Activated naive CD4-positive, alpha-beta T cell treated with anti-CD3 and anti-CD28 coated beads for 36 hours (primary cell): ENCODE data around the gene TXNDC11. TPM values are rescaled to one million over a fixed set of nuclear protein-coding genes. Genes with fewer than 3 reads are reported as not detected.
"Not testable (repeated sequence)": the region's sequence is repeated elsewhere in the genome, so short reads cannot be mapped to it uniquely, and the experiment has no call there.

Experiments used
- CTCF ChIA-PET: fragments of 350-600 bp; sonication (Branson Sonifier 250); formaldehyde crosslinking; loops from one replicate; lab custom pipeline; 2021; ENCODE audit warnings: antibody characterized with exemption; lab: Charles Lee
- DNase-seq: peaks from one replicate; pipeline ENCODE4 v3.0.0-alpha.2; 2020
- H3K27ac Mint-ChIP-seq: one replicate; pipeline ENCODE4 v1.8.0; 2021; ENCODE audit warnings: mild to moderate bottlenecking, mixed read lengths
- H3K27me3 Mint-ChIP-seq: one replicate; pipeline ENCODE4 v1.8.0; 2021; ENCODE audit warnings: low read depth, mixed read lengths
- H3K36me3 Mint-ChIP-seq: one replicate; pipeline ENCODE4 v1.8.0; 2021; ENCODE audit warnings: low read depth, mixed read lengths
- H3K4me1 Mint-ChIP-seq: one replicate; pipeline ENCODE4 v1.8.0; 2021; ENCODE audit warnings: low read depth, mixed read lengths
- H3K4me3 Mint-ChIP-seq: one replicate; pipeline ENCODE4 v1.8.0; 2021; ENCODE audit warnings: mild to moderate bottlenecking, moderate library complexity, mixed read lengths
- H3K9me3 Mint-ChIP-seq: one replicate; pipeline ENCODE4 v1.8.0; 2021; ENCODE audit warnings: mixed read lengths
- intact Hi-C: fragments of 100-400 bp; cut with micrococcal nuclease; formaldehyde crosslinking; loops from one replicate; pipeline ENCODE4 v1.15.1; 2023
- total RNA-seq, 2 experiments: library from RNA; stranded (reverse); gene quantifications; one replicate each; pipeline ENCODE4 v1.2.3, GENCODE V29; 2021

TXNDC11 gene, protein sequence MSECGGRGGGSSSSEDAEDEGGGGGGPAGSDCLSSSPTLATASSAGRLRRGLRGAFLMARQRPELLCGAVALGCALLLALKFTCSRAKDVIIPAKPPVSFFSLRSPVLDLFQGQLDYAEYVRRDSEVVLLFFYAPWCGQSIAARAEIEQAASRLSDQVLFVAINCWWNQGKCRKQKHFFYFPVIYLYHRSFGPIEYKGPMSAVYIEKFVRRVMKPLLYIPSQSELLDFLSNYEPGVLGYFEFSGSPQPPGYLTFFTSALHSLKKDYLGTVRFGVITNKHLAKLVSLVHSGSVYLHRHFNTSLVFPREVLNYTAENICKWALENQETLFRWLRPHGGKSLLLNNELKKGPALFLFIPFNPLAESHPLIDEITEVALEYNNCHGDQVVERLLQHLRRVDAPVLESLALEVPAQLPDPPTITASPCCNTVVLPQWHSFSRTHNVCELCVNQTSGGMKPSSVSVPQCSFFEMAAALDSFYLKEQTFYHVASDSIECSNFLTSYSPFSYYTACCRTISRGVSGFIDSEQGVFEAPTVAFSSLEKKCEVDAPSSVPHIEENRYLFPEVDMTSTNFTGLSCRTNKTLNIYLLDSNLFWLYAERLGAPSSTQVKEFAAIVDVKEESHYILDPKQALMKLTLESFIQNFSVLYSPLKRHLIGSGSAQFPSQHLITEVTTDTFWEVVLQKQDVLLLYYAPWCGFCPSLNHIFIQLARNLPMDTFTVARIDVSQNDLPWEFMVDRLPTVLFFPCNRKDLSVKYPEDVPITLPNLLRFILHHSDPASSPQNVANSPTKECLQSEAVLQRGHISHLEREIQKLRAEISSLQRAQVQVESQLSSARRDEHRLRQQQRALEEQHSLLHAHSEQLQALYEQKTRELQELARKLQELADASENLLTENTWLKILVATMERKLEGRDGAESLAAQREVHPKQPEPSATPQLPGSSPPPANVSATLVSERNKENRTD
- 10 to 100 TPM; 24.6 to 25.5 TPM for total RNA-seq

DNA sequence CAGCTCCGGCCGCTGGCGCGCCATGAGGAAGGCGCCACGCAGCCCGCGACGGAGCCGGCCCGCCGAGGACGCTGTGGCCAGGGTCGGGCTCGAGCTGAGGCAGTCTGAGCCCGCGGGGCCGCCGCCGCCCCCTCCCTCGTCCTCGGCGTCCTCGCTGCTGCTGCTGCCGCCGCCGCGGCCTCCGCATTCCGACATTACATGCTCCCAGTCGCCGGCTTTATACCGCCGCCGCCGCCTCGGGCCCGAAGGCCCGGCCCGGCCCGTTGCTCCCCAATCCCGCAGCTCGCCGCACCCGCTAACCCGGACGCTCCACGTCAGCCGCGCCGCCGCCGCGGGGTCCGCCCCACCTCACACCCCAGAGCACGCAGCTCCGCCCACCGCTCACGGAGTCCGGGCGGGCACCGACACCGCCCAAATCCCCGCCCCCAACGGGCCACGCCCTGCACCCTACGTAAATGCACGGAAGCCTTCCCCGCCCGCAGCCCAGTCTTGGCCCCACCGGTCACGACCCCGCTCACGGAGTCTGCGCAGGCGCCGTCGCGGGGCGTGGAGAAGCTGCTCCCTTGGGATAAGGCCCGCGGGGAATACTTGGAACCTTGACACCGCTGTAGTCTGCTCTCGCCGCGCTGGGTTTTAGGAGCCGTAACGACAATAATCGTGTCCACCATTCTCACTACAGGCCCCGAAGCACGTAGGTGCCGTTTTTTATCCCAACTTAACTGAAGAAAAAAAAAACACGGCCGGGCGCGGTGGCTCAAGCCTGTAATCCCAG lies at the start of gene TXNDC11:
Gene TXNDC11, minus strand, starts transcription at position 322 of the 772 bp plus-strand sequence. Its CDS starts 127 bp downstream, at position 195.
- Mint-ChIP-seq H3K9me3 (no peaks in the 10 kb centered on the region), H3K27ac (peak within 1 kb of the TSS; percentile 96), H3K4me3 (peak within 1 kb of the TSS; percentile 91), H3K27me3 (no peaks in the 10 kb centered on the region), H3K4me1 (peaks cover 48% of the 10 kb centered on the region), H3K36me3 (peaks cover 17% of the 10 kb centered on the region)
- peak; percentile 99 for DNase-seq
- CTCF ChIA-PET: interaction anchor here (0.6 to 4.2 kb wide), 4 partner anchors 14 to 54 kb away, joined by 3 to 25 read pairs (median 5); partner anchors contain the start of gene ZC3H7A
- intact Hi-C loops: loop anchor here (1.0 to 10.0 kb wide), 9 partner anchors 41 to 322 kb away; partner anchors contain the start of genes RSL1D1, SNN and ZC3H7A

DNA sequence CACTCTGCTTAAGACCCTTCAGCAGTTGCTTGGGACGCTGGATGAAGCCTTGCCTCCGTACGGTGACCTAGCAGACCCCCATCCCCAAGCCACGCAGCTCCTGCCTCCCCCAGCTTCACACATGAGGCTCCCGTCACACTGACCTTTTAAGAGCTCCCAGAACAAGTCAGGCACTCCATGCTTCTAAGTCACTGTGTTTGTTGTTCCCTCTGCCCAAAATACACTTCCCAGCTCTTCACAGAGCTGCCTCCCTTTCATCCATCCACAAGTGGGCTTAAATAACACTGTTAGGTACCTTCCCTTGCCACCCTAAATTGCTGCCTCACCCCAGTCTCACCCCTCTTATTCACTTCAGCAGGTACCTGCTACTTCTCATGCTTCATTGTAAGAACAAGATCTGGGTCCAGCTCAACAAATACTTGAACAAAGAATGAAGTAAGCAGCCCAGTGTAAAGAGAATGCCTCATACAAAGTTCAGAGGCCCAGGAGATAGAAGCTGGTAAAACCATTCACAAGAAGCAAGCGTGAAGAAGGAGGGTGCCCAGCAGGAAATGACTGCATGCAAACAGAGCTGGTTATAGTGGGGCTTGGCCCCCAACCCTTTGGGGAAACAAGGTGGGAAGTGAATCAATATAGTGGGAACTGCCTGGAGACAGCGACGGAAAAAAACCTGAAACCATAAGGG lies 48.6 kb upstream of the TXNDC11 start:
- intact Hi-C loops: loop anchor here (5.0 to 10.0 kb wide), 2 partner anchors 429 to 536 kb away; partner anchors contain the start of gene SOCS1
- peaks cover 41% of the 10 kb centered on the region for H3K36me3 Mint-ChIP-seq

DNA sequence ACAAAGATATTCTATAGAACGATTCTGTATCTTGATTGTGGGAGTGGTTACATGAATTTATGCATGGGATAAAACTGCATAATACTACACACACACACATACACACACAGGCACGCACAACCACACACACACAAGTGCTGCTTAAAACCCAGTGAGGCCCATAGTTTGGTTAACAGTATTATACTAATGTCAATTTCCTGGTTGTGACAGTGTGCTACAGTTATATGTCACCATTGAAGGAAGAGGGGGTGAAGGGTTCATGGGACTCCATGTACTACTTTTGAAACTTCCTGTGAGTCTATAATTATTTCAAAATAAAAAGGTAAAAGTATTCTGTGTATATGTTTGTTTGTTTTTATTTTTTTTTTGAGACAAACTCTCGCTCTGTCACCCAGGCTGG lies 46.3 kb upstream of the TXNDC11 start:
- H3K27ac Mint-ChIP-seq: peak overlapping the region; percentile 92
- H3K36me3 Mint-ChIP-seq: peaks cover 19% of the 10 kb centered on the region
- H3K27me3 Mint-ChIP-seq: no peaks in the 10 kb centered on the region
- intact Hi-C loops: loop anchor here (10.0 kb wide), 1 partner anchor 804 kb away; no protein-coding TSS in a partner anchor
- peaks cover 86% of the 10 kb centered on the region for H3K4me1 Mint-ChIP-seq
- DNase-seq: peak; percentile 46
- no peak overlapping the region for H3K4me3 Mint-ChIP-seq
- no peaks in the 10 kb centered on the region for H3K9me3 Mint-ChIP-seq
- CTCF ChIA-PET: no interaction called here

More for the DNA sequence above, 48.6 kb upstream of the TXNDC11 start:
- CTCF ChIA-PET: interaction anchor here (0.6 to 1.1 kb wide), 4 partner anchors 10 to 111 kb away, joined by 3 to 6 read pairs (median 4); no protein-coding TSS in a partner anchor
- peak; percentile 44 for DNase-seq
- Mint-ChIP-seq H3K27me3 (no peaks in the 10 kb centered on the region), H3K27ac (peak overlapping the region; percentile 89), H3K9me3 (no peaks in the 10 kb centered on the region), H3K4me1 (peaks cover 89% of the 10 kb centered on the region), H3K4me3 (peak overlapping the region; percentile 20)

DNA sequence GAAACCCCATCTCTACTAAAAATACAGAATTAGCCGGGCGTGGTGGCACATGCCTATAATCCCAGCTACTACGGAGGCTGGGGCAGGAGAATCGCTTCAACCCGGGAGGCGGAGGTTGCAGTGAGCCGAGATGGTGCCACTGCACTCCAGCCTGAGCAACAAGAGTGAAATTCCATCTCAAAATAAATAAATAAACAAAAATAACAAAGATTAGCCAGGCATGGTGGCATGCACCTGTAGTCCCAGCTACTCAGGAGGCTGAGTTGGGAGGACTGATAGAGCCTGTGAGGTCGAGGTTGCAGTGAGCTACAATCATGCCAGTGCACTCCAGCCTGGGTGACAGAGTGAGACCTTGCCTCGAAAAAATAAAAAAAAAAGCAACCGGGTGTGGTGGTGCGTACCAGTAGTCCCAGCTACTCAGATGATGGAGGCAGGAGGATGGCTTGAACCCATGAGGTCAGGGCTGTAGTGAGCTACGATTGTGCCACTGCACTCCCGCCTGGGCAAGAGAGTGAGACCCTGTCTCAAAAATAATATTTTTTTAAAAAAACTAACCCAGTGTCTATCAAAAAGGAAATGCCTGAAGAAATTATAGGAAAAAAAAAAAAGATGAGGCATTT lies 42.4 kb upstream of the TXNDC11 start:
- Mint-ChIP-seq H3K27ac (peak overlapping the region; percentile 87), H3K36me3 (peaks cover 15% of the 10 kb centered on the region), H3K4me1 (peaks cover 85% of the 10 kb centered on the region)
- not testable (repeated sequence) for DNase-seq, H3K4me3 Mint-ChIP-seq, H3K9me3 Mint-ChIP-seq, H3K27me3 Mint-ChIP-seq
- CTCF ChIA-PET: interaction anchor here (6.6 kb wide), 1 partner anchor 12 kb away, joined by 47 read pairs; the partner anchor contains the start of gene ZC3H7A
- intact Hi-C loops: loop anchor here (5.0 to 10.0 kb wide), 5 partner anchors 132 to 800 kb away; partner anchors contain the start of gene GSPT1

DNA sequence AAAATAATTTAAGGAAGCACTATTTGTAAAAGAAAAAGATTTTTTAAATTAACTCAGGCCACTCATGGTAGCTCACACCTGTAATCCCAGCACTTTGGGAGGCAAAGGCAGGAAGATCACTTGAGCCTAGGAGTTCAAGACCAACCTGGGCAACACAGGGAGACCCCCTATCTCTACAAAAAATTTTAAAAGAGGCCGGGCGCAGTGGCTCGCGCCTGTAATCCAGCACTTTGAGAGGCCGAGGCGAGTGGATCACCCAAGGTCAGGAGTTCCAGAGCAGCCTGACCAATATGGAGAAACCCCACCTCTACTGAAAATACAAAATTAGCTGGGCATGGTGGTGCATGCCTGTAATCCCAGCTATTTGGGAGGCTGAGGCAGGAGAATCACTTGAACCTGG lies 41.7 kb upstream of the TXNDC11 start:
- not testable (repeated sequence) for DNase-seq, H3K9me3 Mint-ChIP-seq, H3K4me3 Mint-ChIP-seq, H3K27me3 Mint-ChIP-seq
- CTCF ChIA-PET: interaction anchor here (6.6 kb wide), 1 partner anchor 13 kb away, joined by 47 read pairs; the partner anchor contains the start of gene ZC3H7A
- Mint-ChIP-seq H3K36me3 (peaks cover 18% of the 10 kb centered on the region), H3K27ac (peak overlapping the region; percentile 87), H3K4me1 (peaks cover 80% of the 10 kb centered on the region)
- intact Hi-C loops: loop anchor here (5.0 to 10.0 kb wide), 5 partner anchors 133 to 800 kb away; partner anchors contain the start of gene GSPT1

DNA sequence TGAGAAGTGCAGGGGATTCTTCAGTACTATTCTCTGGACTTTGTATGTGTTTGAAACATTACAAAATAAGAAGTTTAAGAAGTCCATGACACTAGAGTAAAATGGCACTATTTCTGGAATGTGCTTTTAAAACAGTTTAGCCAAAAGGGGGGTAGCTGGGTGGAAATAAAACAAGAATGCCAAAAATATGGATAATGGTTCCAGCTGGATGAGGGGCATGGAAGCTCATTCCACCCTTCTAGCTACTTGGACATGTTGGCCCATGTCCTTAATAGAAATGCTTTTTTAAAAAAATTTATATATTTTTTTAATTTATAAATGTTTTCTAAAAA lies 41.3 kb upstream of the TXNDC11 start:
- peaks cover 18% of the 10 kb centered on the region for H3K36me3 Mint-ChIP-seq
- H3K4me3 Mint-ChIP-seq: peak overlapping the region; percentile 59
- peak overlapping the region; percentile 98 for H3K27ac Mint-ChIP-seq
- CTCF ChIA-PET: interaction anchor here (6.6 kb wide), 1 partner anchor 13 kb away, joined by 47 read pairs; the partner anchor contains the start of gene ZC3H7A
- DNase-seq: no peak
- H3K9me3 Mint-ChIP-seq: no peaks in the 10 kb centered on the region
- no peaks in the 10 kb centered on the region for H3K27me3 Mint-ChIP-seq
- peaks cover 78% of the 10 kb centered on the region for H3K4me1 Mint-ChIP-seq
- intact Hi-C loops: loop anchor here (5.0 to 10.0 kb wide), 5 partner anchors 133 to 799 kb away; partner anchors contain the start of gene GSPT1

DNA sequence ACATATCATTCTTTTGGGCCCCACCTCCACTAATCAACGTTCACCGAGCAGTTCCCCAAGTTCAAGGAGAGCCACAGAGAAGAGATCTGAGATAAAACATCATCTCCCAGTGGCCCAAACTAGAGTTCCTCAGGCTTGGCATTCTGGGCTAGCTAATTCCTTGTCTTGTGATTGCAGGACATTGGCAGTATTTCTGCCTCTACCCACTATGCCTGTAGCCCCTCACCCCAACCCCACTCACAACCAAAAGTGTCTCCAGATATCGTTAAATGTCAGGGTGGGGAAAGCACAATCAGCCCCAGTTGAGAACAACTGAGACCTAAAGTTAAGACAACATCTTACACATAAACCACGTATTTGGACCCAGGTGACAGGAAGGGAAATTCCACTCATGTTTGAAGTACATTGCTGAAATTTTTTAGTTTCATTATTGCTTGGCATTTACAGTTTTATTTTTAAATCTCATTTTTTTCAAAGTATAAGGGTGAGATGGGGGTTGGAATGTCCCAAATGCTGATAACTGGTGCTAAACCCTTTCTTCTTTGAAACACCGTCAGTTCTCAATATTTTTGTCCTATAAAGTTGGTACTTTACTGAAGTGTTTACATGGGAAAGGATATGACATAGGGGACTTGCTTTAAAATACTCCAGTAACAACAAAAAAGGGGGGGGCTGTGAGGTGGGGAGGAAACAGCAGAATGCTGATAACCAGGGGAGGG lies 40.8 kb upstream of the TXNDC11 start:
- CTCF ChIA-PET: interaction anchor here (1.0 to 6.6 kb wide), 2 partner anchors 14 to 40 kb away, joined by 3 to 47 read pairs; partner anchors contain the start of gene ZC3H7A
- peaks cover 72% of the 10 kb centered on the region for H3K4me1 Mint-ChIP-seq
- peaks cover 18% of the 10 kb centered on the region for H3K36me3 Mint-ChIP-seq
- peak; percentile 79 for DNase-seq
- peak overlapping the region; percentile 71 for H3K4me3 Mint-ChIP-seq
- H3K9me3 Mint-ChIP-seq: no peaks in the 10 kb centered on the region
- H3K27ac Mint-ChIP-seq: peak overlapping the region; percentile 98
- no peaks in the 10 kb centered on the region for H3K27me3 Mint-ChIP-seq
- intact Hi-C loops: loop anchor here (1.0 to 10.0 kb wide), 12 partner anchors 9 to 799 kb away; partner anchors contain the start of genes GSPT1, RSL1D1, TXNDC11 and ZC3H7A

DNA sequence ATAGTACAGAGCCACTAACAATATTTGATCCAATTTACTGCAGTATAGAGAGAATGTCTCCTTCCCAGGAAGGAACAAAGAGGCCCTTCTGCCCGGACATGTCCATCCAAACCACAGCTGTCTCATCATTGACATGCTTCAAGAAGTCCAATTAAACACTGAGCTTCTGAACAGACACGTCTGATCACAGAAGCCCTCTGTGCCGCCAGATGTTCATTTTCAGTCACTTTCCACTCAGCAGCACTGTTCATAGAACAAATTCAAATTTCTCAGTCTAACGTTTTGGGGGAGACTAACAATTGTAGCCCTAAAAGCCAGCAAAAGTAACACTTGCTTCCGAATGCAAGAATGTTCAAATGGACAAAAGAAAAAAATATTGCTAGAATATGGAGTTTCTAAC lies 39.1 kb upstream of the TXNDC11 start:
- Mint-ChIP-seq H3K36me3 (peaks cover 17% of the 10 kb centered on the region), H3K4me1 (peaks cover 55% of the 10 kb centered on the region), H3K27me3 (no peaks in the 10 kb centered on the region), H3K9me3 (no peaks in the 10 kb centered on the region), H3K27ac (peak overlapping the region; percentile 98), H3K4me3 (peak overlapping the region; percentile 8)
- CTCF ChIA-PET: interaction anchor here (0.9 to 6.6 kb wide), 2 partner anchors 9 to 16 kb away, joined by 4 to 47 read pairs; partner anchors contain the start of gene ZC3H7A
- intact Hi-C loops: loop anchor here (2.0 to 10.0 kb wide), 6 partner anchors 136 to 797 kb away; partner anchors contain the start of gene GSPT1
- DNase-seq: no peak

DNA sequence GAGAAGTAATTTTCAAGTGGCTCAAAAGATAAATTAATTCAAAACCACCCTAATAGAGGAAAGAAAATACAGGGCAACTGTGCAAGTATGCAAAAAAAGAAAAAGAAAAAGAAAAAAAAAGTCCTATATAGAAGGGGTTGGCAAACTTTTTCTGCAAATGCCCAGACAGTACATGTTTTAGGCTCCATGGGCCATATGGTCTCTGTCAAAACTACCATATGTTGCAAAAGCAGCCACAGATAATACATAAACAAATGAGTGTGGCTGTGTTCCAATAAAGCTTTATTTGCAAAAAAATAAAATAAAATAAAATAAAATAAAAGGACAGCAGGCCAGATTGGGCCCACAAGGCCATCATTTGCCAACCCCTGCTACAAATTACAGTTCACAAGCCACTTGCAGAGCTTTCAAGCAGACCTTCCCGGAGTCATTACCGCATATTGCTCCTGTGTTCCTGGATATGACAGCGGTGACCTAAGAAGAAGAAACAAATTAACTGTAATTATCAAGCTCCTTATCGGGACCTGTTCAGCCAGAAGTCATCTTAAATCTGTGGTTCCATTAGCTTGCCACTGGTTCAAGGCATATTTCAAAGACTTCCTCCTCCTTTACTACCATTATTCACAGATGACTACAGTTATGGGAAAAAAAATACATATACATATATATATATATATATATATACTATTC lies 38.5 kb upstream of the TXNDC11 start:
- intact Hi-C loops: loop anchor here (5.0 to 10.0 kb wide), 5 partner anchors 136 to 796 kb away; partner anchors contain the start of gene GSPT1
- Mint-ChIP-seq H3K4me3 (no peak overlapping the region), H3K4me1 (peaks cover 49% of the 10 kb centered on the region), H3K36me3 (peaks cover 20% of the 10 kb centered on the region), H3K27me3 (no peaks in the 10 kb centered on the region), H3K9me3 (no peaks in the 10 kb centered on the region), H3K27ac (peak overlapping the region; percentile 98)
- no peak for DNase-seq
- CTCF ChIA-PET: interaction anchor here (0.6 to 1.6 kb wide), 4 partner anchors 10 to 242 kb away, joined by 3 to 9 read pairs (median 4); partner anchors contain the start of gene ZC3H7A
